ENCODE results near the gene GIMAP1.
A peak's percentile ranks its signal among the peaks of the same experiment; 100 is the strongest.

Gene GIMAP1

DNA sequence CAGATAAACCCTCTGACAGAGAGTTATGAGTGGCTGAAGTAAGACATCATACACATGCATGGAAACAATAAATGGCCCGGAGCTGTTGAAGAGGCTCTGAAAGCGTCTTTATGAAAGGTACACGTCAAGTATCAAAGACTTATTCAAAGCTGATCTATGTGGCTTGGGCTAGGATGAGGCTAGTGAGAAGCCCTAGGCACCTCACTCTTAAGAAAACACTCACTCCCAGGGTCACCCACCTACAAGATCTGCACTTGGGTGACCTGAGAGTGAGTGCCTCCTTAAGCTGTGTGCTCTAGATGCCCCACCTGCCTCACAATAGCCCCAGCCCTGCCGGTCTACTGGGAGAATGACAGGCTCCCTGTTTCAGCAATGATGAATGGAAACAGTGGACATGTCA lies 1.1 kb upstream of the GIMAP1 start:
- H3K9me3 Mint-ChIP-seq = peaks cover 13 to 14% of the 10 kb centered on the region in 2 donors
- H3K27ac Mint-ChIP-seq = no peak overlapping the region
- DNase-seq (no peak), ATAC-seq (replicated peaks) (no peak)
- H3K27me3 Mint-ChIP-seq = no peaks in the 10 kb centered on the region
- H3K36me3 Mint-ChIP-seq = peaks cover 4 to 7% of the 10 kb centered on the region in 2 donors
- H3K4me1 Mint-ChIP-seq = peaks cover 13 to 15% of the 10 kb centered on the region in 2 donors
- H3K4me3 Mint-ChIP-seq = no peak overlapping the region

DNA sequence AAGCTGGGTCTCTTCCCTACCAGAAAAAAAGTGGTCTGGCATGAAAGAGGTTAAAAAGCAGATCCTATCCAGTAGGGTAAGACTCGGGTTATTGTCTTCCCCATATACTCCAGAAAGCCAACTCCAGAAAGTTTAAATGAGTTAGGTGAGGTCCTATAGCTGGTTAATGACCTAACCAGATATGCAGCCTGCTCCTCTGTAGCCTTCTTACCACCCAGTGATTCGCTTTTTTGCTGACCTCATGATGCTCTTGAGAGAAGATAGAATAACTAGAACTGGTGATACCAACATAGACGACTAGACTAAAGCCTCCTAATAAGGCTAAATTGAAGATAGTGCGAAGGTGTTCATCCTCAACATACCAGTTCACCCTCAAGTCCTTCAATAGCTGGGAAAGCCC lies 675 bp upstream of the GIMAP1 start:
- peaks cover 4 to 7% of the 10 kb centered on the region in 2 donors for H3K36me3 Mint-ChIP-seq
- peaks cover 13 to 14% of the 10 kb centered on the region in 2 donors for H3K9me3 Mint-ChIP-seq
- ATAC-seq (replicated peaks) (no peak), DNase-seq (no peak)
- no peak overlapping the region for H3K4me3 Mint-ChIP-seq
- peaks cover 13 to 15% of the 10 kb centered on the region in 2 donors for H3K4me1 Mint-ChIP-seq
- H3K27me3 Mint-ChIP-seq = no peaks in the 10 kb centered on the region
- no peak overlapping the region for H3K27ac Mint-ChIP-seq

DNA sequence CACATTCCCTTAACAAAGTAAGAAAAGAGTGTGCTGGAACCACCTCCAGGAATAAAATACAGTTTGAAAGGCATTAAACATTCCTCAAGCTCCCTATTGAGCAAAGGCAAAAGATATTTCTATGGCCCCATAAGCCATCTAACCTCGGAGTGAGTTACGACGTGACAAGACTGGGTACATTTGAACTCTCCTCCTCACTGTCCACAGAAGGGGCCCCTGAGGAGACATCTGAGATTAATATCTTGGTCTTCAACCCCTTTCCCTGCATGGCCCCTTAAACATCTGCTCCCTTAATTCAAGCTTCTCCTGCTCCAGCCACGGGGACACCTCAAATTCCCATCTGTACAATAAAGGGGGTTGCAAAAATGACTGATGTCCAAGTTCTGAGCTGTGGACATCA lies 526 bp downstream of the GIMAP1 start:
- peak overlapping the region; percentile 72 to 80 for H3K4me3 Mint-ChIP-seq
- peaks cover 13 to 14% of the 10 kb centered on the region in 2 donors for H3K9me3 Mint-ChIP-seq
- H3K27ac Mint-ChIP-seq = peak overlapping the region; percentile 81
- no peak for ATAC-seq (replicated peaks)
- H3K4me1 Mint-ChIP-seq = peaks cover 13 to 15% of the 10 kb centered on the region in 2 donors
- peaks cover 4 to 7% of the 10 kb centered on the region in 2 donors for H3K36me3 Mint-ChIP-seq
- DNase-seq = no peak
- H3K27me3 Mint-ChIP-seq = no peaks in the 10 kb centered on the region

DNA sequence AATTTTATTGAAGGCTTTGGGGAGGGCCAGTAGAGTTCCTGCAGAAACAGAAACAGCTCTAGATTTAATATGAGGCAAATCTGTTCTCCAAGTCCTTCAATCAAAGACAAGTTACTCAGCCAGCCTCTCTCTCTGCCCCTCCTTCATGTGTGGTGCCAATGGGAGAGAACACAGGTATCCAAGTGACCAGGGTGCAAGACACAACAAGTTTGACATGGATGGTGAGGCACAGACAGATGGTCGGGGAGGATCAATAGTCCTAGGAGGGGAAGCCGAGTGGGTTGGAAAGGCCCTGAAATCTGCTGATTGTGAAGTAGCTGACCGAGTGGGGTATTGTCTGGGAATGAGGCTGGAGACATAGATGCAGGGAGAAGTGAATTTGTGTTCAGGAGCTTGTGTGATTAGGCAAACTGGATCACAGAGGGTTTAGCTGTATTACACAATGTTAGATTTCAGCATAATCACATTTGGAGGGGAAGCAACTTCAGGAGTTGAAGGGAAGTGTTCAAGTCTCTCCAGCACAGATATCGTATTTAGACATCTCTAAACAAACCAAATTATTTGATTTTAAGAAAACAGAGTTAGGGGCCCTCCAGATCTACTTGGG lies 1.5 kb downstream of the GIMAP1 start:
- Mint-ChIP-seq H3K36me3 (peaks cover 1 to 7% of the 10 kb centered on the region in 2 donors), H3K4me1 (peaks cover 13 to 15% of the 10 kb centered on the region in 2 donors), H3K27me3 (no peaks in the 10 kb centered on the region), H3K4me3 (no peak overlapping the region), H3K27ac (no peak overlapping the region), H3K9me3 (peaks cover 7% of the 10 kb centered on the region in 2 donors)
- ATAC-seq (replicated peaks) (no peak), DNase-seq (no peak)

DNA sequence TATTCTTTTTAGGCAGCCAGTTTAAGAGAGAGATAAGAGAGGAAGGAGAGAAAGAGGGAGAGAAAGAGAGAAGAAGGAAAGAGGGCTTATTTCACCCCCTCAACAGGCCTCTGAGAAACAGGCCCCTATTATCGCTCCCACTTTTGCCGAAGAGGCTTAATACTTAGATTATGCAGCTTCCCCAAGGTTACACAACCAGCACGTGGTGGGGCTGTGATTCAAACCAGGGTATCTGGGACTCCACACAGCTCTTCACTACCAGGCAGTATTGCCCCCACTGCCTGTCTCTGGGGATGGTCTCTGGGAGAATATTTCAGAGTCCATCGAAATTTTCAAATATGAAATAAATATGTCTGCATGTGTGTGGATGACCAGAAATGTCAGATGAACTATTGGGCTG lies 3.0 kb downstream of the GIMAP1 start:
- H3K36me3 Mint-ChIP-seq = no peaks in the 10 kb centered on the region
- DNase-seq (no peak), ATAC-seq (replicated peaks) (no peak)
- no peak overlapping the region for H3K4me3 Mint-ChIP-seq
- H3K27ac Mint-ChIP-seq = no peak overlapping the region
- H3K27me3 Mint-ChIP-seq = no peaks in the 10 kb centered on the region
- H3K9me3 Mint-ChIP-seq = no peaks in the 10 kb centered on the region
- H3K4me1 Mint-ChIP-seq = peaks cover 13 to 15% of the 10 kb centered on the region in 2 donors

DNA sequence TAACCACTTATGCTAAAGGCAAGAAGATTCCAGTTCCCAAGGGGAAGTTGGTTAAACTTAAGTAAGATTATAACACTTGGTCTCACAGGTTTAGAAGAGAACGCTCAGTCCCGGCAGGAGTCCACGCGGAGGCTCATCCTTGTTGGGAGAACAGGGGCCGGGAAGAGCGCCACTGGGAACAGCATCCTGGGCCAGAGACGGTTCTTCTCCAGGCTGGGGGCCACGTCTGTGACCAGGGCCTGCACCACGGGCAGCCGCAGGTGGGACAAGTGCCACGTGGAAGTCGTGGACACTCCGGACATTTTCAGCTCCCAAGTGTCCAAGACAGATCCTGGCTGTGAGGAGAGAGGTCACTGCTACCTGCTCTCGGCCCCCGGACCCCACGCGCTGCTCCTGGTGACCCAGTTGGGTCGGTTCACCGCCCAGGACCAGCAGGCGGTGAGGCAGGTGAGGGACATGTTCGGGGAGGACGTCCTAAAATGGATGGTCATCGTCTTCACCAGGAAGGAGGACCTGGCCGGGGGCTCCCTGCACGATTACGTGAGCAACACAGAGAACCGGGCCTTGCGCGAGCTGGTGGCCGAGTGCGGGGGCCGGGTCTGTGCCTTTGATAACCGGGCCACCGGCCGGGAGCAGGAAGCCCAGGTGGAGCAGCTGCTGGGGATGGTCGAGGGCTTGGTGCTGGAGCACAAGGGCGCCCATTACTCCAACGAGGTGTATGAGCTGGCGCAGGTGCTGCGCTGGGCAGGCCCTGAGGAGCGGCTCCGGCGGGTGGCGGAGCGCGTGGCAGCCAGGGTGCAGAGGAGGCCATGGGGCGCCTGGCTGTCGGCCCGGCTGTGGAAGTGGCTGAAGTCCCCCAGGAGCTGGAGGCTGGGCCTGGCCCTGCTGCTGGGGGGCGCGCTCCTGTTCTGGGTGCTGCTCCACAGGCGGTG lies 3.8 kb downstream of the GIMAP1 start:
- DNase-seq (no peak), ATAC-seq (replicated peaks) (no peak)
- Mint-ChIP-seq H3K4me3 (no peak overlapping the region), H3K4me1 (peaks cover 13 to 15% of the 10 kb centered on the region in 2 donors), H3K36me3 (no peaks in the 10 kb centered on the region), H3K9me3 (no peaks in the 10 kb centered on the region), H3K27ac (no peak overlapping the region), H3K27me3 (no peaks in the 10 kb centered on the region)

DNA sequence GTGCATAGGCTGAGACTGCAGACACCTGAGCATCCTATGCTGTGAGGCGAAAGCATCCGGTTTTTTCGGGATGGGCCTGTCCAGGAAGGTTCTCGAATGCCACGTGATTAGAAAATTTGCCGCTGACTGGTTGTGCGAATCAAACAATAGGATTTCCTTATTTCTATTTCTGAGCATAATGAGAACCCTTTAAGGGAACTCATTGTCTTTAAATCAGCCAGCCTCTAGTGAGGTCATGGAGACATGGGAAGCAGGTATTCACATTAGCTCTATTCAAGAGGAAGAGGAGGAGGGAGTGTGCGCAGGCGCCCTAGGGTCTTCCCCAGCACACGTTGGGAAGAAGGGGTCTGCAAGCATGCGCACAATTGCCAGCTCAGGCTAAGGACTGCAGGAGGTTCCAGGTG lies 5.6 kb downstream of the GIMAP1 start:
- ATAC-seq (replicated peaks) (no peak), DNase-seq (no peak)
- Mint-ChIP-seq H3K9me3 (peaks cover 6 to 7% of the 10 kb centered on the region in 2 donors), H3K4me3 (no peak overlapping the region), H3K36me3 (peaks cover 0 to 5% of the 10 kb centered on the region in 2 donors), H3K27ac (no peak overlapping the region), H3K27me3 (peaks cover 0 to 4% of the 10 kb centered on the region in 2 donors), H3K4me1 (peaks cover 2% of the 10 kb centered on the region in 2 donors)

DNA sequence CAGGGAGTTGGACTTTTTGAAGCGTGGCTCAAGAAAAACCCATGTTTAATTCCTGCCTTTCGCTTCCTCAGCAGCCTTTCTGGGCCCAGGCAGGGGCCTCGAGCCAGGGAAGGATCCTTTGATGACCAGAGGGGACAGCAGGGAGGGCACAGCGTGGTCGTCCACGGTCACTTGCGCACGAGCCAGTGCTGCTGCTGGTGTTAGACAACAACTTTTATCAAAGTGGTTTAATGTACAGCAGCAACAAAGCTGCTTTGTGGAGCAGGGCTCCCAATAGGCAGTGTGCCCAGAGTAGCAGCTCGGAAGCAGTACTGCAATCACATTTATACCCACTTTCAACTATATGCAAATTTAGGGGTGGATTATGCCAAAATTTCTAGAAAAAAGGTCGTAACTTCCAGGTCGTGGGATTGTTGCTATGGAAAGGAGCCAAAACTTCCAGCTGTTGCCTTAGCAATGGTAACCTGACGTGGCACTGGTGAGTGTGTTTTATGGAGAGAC lies 6.1 kb downstream of the GIMAP1 start:
- Mint-ChIP-seq H3K9me3 (peaks cover 8% of the 10 kb centered on the region in 2 donors), H3K4me3 (no peak overlapping the region), H3K27ac (no peak overlapping the region), H3K36me3 (peaks cover 0 to 5% of the 10 kb centered on the region in 2 donors), H3K27me3 (peaks cover 0 to 4% of the 10 kb centered on the region in 2 donors), H3K4me1 (no peaks in the 10 kb centered on the region)
- ATAC-seq (replicated peaks) (no peak), DNase-seq (no peak)

DNA sequence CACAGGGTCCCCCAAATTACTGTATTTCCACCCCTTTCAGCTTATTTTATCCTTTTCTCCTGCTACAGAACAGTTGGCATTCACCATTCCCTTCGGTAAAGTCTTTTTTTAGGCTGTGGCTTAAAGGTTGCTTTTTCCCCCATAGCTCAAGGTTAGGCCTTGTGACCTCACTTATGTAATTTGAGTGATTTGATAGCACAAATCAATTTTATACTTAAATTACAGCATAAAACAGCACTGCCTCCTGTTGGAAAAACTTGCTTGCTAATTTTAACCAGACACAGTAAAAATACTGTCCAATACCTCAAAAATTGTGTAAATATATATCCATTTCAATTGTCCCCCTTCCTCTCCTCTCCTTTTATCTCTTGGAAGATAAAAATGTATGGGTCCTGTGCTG lies 7.1 kb downstream of the GIMAP1 start:
- peaks cover 0 to 4% of the 10 kb centered on the region in 2 donors for H3K27me3 Mint-ChIP-seq
- no peak overlapping the region for H3K27ac Mint-ChIP-seq
- no peaks in the 10 kb centered on the region for H3K4me1 Mint-ChIP-seq
- ATAC-seq (replicated peaks) (no peak), DNase-seq (no peak)
- peaks cover 0 to 5% of the 10 kb centered on the region in 2 donors for H3K36me3 Mint-ChIP-seq
- H3K4me3 Mint-ChIP-seq = no peak overlapping the region
- H3K9me3 Mint-ChIP-seq = peaks cover 15 to 16% of the 10 kb centered on the region in 2 donors

DNA sequence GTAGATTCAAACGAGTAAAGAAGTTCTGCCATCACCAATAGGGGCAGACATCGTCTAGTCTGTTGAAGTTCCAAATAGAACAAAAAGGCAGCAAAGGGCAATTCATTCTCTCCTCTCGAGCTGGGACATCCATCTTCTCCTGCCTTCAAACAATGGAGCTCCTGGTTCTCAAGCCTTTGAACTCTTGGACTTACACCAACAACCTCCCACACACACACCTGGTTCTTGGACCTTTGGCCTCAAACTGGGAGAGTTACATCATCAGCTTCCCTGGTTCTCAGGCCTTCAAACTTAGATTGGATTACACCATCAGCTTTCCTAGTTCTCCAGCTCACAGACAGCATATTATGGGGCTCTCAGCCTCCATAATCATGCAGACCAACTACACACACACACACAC lies 11.0 kb downstream of the GIMAP1 start:
- Mint-ChIP-seq H3K36me3 (peaks cover 0 to 5% of the 10 kb centered on the region in 2 donors), H3K4me1 (no peaks in the 10 kb centered on the region), H3K27me3 (peaks cover 0 to 4% of the 10 kb centered on the region in 2 donors), H3K9me3 (peaks cover 18 to 20% of the 10 kb centered on the region in 2 donors), H3K27ac (no peak overlapping the region), H3K4me3 (no peak overlapping the region)
- no peak for DNase-seq
- no peak for ATAC-seq (replicated peaks)

DNA sequence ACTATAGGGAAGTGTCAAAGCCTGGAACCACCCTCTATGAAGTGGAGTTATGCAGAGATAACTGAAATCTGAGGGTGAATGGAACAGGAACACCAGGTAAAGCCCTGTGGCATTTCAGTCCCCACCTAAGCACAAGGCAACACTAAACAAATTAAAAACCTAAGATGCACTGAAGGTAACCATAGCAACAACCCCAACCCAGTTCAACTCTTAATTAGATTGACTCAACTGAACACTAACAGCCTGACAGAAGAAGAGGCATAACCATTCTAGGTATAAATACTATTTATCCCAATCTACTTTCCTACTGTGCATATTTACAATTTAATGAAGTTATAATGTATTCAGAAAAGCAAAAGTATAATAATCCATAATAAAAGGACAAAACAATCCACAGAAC lies 11.6 kb downstream of the GIMAP1 start:
- Mint-ChIP-seq H3K27ac (no peak overlapping the region), H3K4me1 (no peaks in the 10 kb centered on the region), H3K27me3 (peaks cover 0 to 4% of the 10 kb centered on the region in 2 donors), H3K4me3 (no peak overlapping the region), H3K36me3 (peaks cover 0 to 5% of the 10 kb centered on the region in 2 donors), H3K9me3 (peaks cover 18 to 20% of the 10 kb centered on the region in 2 donors)
- ATAC-seq (replicated peaks) (no peak), DNase-seq (no peak)

DNA sequence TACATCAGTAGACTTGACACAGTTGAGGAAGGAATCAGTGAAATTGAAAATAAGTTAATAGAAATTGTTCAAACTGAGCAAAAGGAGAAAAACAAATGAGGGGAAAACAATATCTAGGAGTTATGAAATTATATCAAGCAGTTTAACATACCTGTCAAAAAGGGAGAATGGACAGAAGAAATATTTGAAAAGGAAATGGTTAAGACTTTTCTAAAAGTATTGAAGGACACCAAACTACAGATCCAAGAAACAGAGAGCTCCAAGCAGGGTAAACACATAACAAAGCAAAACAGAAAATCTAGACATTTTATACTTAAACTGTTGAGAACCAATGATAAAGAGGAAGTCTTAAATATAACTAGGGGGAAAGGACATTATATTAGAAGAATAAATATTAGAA lies 12.2 kb downstream of the GIMAP1 start:
- peaks cover 0 to 4% of the 10 kb centered on the region in 2 donors for H3K27me3 Mint-ChIP-seq
- peaks cover 0 to 5% of the 10 kb centered on the region in 2 donors for H3K36me3 Mint-ChIP-seq
- no peak overlapping the region for H3K27ac Mint-ChIP-seq
- DNase-seq = no peak
- no peak for ATAC-seq (replicated peaks)
- peaks cover 18 to 20% of the 10 kb centered on the region in 2 donors for H3K9me3 Mint-ChIP-seq
- no peaks in the 10 kb centered on the region for H3K4me1 Mint-ChIP-seq
- no peak overlapping the region for H3K4me3 Mint-ChIP-seq

DNA sequence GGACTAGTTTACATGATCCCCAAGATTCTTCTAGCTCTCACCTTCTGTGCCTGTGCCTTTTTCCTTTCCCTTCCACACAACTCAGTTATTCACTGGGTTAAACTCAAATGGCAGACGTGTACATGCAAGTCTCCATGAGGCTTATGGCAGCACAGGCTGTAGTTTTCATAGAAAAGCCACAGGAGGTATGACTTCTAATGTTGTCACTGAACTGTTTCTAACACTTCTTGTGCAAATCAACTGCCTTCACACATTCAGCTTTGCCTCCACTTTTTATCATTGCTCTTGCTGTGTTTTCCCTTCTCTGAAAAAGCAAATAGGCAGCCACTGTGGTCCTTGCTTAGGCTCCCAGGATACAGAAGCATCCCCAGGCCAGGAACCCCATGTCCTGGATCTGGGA lies 15.5 kb downstream of the GIMAP1 start:
- H3K4me3 Mint-ChIP-seq = no peak overlapping the region
- no peak overlapping the region for H3K27ac Mint-ChIP-seq
- H3K9me3 Mint-ChIP-seq = peaks cover 14% of the 10 kb centered on the region in 2 donors
- H3K36me3 Mint-ChIP-seq = peaks cover 0 to under 1% of the 10 kb centered on the region in 2 donors
- peaks cover 0 to under 1% of the 10 kb centered on the region in 2 donors for H3K4me1 Mint-ChIP-seq
- ATAC-seq (replicated peaks) (no peak), DNase-seq (no peak)
- H3K27me3 Mint-ChIP-seq = peaks cover 0 to 6% of the 10 kb centered on the region in 2 donors

DNA sequence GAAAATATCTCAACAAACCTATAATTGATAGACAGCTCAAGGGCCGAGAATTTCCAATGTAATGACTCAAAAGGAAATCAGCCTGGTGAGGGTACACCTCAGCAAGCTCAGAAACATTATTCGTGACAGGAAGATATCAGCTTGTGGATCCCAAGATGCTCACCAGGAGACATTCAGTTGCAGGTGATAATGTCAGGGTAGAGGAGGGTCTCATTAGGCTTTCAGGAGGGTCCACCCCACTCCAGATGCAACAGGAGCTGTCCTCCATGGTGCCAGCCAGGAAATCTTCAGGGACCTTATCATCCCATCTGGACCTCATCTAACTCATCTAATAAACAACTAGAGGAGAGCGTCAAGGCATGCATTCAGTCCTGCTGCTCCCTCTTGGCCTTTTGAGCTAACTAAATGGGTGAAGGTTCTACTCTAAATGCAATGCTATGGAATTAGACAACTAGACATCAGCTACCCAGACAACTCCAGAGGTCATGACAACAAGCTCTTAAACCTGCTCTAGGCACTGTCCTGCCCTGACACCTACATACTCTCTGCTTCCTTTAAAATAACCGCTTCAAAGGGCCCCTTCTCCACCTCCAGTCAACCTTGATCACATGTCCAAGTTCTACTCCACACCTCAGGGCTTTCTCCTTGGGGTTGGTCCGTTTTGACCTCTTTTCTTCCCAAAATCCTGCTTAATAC lies 16.5 kb downstream of the GIMAP1 start:
- no peak overlapping the region for H3K4me3 Mint-ChIP-seq
- peaks cover 0 to 10% of the 10 kb centered on the region in 2 donors for H3K27me3 Mint-ChIP-seq
- peaks cover 4 to 11% of the 10 kb centered on the region in 2 donors for H3K4me1 Mint-ChIP-seq
- no peak for ATAC-seq (replicated peaks)
- H3K27ac Mint-ChIP-seq = no peak overlapping the region
- H3K36me3 Mint-ChIP-seq = no peaks in the 10 kb centered on the region
- DNase-seq = no peak
- peaks cover 7 to 8% of the 10 kb centered on the region in 2 donors for H3K9me3 Mint-ChIP-seq

Measured in stimulated activated naive B cell treated with anti-CD40 and anti-IgM and Interleukin-4, amounts not matched to agents 10 μg/mL and 1 μg/mL and 100 μg/mL, for 72 hours (primary cell).